Thoracic aorta (tissue), 2 donors: ENCODE measurements around the gene PARD3. TPM values are rescaled to one million over a fixed set of nuclear protein-coding genes. Genes with fewer than 3 reads are reported as not detected.

Experiments used
- ATAC-seq: fragments of 150-250 bp; one replicate; pipeline ENCODE4 v1.8.0; 2017; ENCODE audit warnings: low read depth; ENCODE audit not compliant: insufficient number of reproducible peaks, low FRiP score
- DNase-seq: peaks from one replicate; pipeline ENCODE4 v3.0.0-alpha.2; 2020; ENCODE audit warnings: low spot score
- H3K27ac ChIP-seq, 2 donors: fragments of 200-600 bp; sonication (generic); 1 replicate in 1 of 2; 2 replicates in 1 of 2; pipeline ENCODE4 v1.5.1; 2016; ENCODE audit warnings: mild to moderate bottlenecking in 2 of 2, moderate library complexity in 2 of 2
- H3K27me3 ChIP-seq: fragments of 200-600 bp; sonication (generic); replicated peaks from 2 replicates; pipeline ENCODE4 v1.6.0; 2016; ENCODE audit warnings: mild to moderate bottlenecking; ENCODE audit not compliant: insufficient read depth
- H3K36me3 ChIP-seq: fragments of 200-600 bp; sonication (generic); one replicate; pipeline ENCODE4 v1.5.1; 2016
- H3K4me1 ChIP-seq, 2 donors: fragments of 200-600 bp; sonication (generic); 1 replicate in 1 of 2; 2 replicates in 1 of 2; pipeline versions ENCODE4 v1.5.1 to v1.6.0; 2016; ENCODE audit warnings: low read depth in 2 of 2, mild to moderate bottlenecking in 1 of 2; ENCODE audit not compliant: control insufficient read depth in 1 of 2
- H3K4me3 ChIP-seq: fragments of 200-600 bp; sonication (generic); 2 replicates; pipeline ENCODE4 v1.5.1; 2016; ENCODE audit warnings: mild to moderate bottlenecking
- H3K9me3 ChIP-seq: fragments of 200-600 bp; sonication (generic); 2 replicates; pipeline ENCODE4 v1.5.1; 2016
- total RNA-seq, 2 donors: library from RNA; depleted of rRNA; stranded (reverse); fragments of >200 nt; gene quantifications; one replicate each; pipeline versions ENCODE4 v1.1.0 to v1.2.3, GENCODE V29; 2016
- TF ChIP-seq, protein P1 (sequence below): fragments of 200-600 bp; sonication (generic); IDR thresholded peaks from one replicate; pipeline ENCODE4 v1.5.1; 2019; ENCODE audit warnings: antibody characterized with exemption

PARD3 gene
- total RNA-seq, 2 donors from 2014 or later: 16.7 to 34.5 TPM

DNA sequence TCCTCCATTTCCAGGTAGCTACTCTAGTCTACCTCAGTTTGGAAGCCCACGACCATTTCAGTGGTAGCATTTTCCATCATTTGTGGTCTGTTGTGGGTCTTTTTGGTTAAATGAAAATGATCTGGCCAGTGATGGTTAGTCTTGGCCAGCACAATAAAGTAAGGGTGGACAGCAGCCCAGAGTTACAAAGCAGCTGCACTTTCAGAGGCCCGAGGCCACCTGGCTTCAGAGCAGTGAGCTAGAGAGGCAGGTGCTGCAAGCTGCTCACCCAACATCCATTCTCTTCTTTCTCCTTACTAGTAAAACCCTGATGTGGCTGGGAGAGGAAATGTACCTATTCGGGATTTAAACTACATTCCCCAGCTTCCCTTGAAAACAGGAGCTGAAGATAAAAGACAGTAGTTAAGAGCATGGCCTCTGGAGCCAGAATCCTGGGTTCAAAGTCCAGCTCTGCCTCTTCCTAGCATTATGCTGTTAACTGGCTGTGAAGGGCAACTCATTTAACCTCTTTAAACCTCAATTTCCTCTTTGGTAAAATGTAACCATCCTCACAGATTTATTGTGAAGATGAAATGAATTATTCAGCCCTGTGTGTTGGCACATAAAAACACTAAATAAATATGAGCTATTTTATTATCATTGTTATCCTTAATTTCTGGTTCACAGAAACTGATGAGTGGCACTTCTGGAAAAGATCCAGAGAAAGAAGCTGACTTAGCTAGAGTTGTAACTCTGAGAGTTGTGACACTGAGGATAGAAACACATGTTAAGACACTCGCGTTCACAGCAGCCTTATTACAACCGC is 517.4 kb downstream of the PARD3 start:
- Histone ChIP-seq H3K36me3 (no peaks in the 10 kb centered on the region), H3K4me3 (no peak overlapping the region)
- TF ChIP-seq, protein P1, sequence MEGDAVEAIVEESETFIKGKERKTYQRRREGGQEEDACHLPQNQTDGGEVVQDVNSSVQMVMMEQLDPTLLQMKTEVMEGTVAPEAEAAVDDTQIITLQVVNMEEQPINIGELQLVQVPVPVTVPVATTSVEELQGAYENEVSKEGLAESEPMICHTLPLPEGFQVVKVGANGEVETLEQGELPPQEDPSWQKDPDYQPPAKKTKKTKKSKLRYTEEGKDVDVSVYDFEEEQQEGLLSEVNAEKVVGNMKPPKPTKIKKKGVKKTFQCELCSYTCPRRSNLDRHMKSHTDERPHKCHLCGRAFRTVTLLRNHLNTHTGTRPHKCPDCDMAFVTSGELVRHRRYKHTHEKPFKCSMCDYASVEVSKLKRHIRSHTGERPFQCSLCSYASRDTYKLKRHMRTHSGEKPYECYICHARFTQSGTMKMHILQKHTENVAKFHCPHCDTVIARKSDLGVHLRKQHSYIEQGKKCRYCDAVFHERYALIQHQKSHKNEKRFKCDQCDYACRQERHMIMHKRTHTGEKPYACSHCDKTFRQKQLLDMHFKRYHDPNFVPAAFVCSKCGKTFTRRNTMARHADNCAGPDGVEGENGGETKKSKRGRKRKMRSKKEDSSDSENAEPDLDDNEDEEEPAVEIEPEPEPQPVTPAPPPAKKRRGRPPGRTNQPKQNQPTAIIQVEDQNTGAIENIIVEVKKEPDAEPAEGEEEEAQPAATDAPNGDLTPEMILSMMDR: no peak

DNA sequence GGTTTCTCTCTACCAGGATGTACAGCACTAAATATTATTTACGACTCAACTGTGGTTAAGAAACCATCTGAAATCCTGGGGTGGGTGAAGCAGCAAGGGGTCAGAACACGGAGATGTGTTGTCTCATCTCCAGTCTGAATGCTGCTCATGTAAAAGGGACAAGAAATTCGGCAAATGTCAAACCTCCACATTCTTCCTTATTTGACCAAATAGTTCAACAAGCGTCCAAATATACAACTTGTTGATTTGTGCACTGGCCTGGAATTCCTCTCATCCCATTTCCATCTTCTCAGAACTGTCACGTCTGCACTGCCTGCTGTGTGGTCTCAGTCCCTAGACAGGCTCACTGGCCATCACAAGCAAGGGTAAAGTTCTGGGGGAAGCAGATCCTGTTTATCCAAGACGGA is 520.0 kb downstream of the PARD3 start:
- DNase-seq (no peak), ATAC-seq (no peak)
- H3K27ac ChIP-seq: no peak overlapping the region
- H3K4me3 ChIP-seq: no peak overlapping the region
- peaks cover 7 to 23% of the 10 kb centered on the region in 2 donors for H3K4me1 ChIP-seq
- H3K9me3 ChIP-seq: no peaks in the 10 kb centered on the region
- H3K36me3 ChIP-seq: no peaks in the 10 kb centered on the region
- no peaks in the 10 kb centered on the region for H3K27me3 ChIP-seq
- TF ChIP-seq, protein P1: no peak

More for the DNA sequence above, 517.4 kb downstream of the PARD3 start:
- DNase-seq: no peak
- ATAC-seq: no peak
- Histone ChIP-seq H3K4me1 (no peaks in the 10 kb centered on the region), H3K9me3 (no peaks in the 10 kb centered on the region), H3K27me3 (no peaks in the 10 kb centered on the region), H3K27ac (no peak overlapping the region)

DNA sequence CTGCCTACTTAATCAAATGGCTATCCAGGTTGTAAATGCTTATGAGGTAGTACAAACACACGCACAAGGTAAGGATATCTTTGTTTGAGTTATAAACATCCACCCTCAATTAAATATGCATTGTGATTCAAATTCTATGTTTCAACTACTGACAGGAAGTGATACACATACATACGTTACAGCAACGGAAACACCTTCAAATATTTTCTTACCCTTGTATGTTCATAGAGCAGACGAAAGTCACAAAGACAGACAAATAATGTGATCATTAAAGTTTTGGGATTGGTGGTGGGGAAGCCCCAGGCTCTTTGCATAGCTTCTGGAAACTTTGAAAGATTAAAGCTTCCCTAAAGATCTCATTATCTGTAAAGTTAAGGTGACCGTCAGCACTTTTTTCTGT is 521.0 kb downstream of the PARD3 start:
- no peaks in the 10 kb centered on the region for H3K9me3 ChIP-seq
- H3K4me1 ChIP-seq: peaks cover 7 to 24% of the 10 kb centered on the region in 2 donors
- H3K36me3 ChIP-seq: no peaks in the 10 kb centered on the region
- DNase-seq: no peak
- H3K27me3 ChIP-seq: no peaks in the 10 kb centered on the region
- no peak overlapping the region for H3K4me3 ChIP-seq
- H3K27ac ChIP-seq: no peak overlapping the region
- TF ChIP-seq, protein P1: no peak
- no peak for ATAC-seq

DNA sequence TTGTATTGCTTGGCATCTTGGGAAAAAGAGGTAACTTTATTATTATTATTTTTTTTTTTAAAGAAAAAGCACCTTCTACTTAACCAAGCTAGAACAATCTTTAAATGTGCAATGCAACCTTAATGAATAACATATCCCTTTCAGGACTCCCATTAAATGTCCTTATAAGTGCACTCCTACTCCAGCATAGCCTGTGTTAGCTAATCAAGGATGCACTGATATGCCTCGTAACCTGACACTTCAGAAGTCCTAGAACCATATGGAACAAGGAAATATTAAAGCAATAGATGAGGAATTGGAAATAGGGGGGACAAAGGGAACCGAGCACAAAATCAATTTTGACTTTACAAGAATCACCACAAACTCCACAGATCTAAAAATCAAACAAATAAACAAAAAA is 522.4 kb downstream of the PARD3 start:
- H3K27ac ChIP-seq: no peak overlapping the region
- DNase-seq (no peak), ATAC-seq (no peak)
- peaks cover 7 to 24% of the 10 kb centered on the region in 2 donors for H3K4me1 ChIP-seq
- no peaks in the 10 kb centered on the region for H3K9me3 ChIP-seq
- TF ChIP-seq, protein P1: no peak
- no peak overlapping the region for H3K4me3 ChIP-seq
- H3K27me3 ChIP-seq: no peaks in the 10 kb centered on the region
- no peaks in the 10 kb centered on the region for H3K36me3 ChIP-seq

DNA sequence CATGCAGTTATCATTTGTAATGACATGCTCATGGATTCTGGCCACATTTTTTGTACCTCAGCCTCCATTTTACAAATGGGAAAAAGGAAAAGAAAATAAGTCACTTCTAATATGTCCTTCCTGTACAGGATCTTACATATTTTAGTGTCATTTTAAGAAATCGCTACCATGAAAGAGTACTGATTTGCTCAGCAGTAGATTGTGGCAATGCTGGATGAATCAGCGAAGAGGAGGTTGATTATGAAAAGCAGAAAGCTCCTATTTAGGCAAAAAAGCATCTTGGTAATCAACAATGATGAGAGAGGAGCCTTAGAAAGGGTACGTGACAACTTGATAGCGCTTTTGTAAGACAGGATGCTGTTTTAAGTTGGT is 522.9 kb downstream of the PARD3 start:
- H3K27ac ChIP-seq: peak overlapping the region in 1 of 2 donors; percentile 28
- H3K4me3 ChIP-seq: no peak overlapping the region
- no peak for ATAC-seq
- H3K36me3 ChIP-seq: no peaks in the 10 kb centered on the region
- TF ChIP-seq, protein P1: no peak
- no peaks in the 10 kb centered on the region for H3K9me3 ChIP-seq
- DNase-seq: no peak
- peaks cover 7 to 24% of the 10 kb centered on the region in 2 donors for H3K4me1 ChIP-seq
- no peaks in the 10 kb centered on the region for H3K27me3 ChIP-seq
